Measurements from ENCODE around the gene MS4A12.

DNA sequence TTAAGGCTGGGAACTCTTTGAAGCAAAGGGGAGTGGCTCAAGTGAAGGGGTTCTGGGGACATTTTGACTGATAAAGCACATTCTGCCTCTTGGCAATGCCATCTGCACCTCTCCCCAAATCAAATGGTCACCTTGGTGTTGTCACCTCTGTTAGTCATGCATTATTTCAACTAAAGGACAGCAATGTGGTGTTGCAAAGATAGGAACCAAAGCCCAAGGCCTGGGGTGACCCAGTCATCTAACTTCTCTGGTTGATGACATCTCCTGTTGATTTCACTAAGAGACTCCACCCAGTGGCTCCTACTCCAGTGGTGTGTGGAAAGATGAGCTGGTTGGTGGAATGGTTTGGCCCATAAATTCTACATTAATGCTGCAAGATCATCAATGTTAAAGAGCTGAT lies 44.7 kb upstream of the MS4A12 start:
- TF ChIP-seq, protein P1, sequence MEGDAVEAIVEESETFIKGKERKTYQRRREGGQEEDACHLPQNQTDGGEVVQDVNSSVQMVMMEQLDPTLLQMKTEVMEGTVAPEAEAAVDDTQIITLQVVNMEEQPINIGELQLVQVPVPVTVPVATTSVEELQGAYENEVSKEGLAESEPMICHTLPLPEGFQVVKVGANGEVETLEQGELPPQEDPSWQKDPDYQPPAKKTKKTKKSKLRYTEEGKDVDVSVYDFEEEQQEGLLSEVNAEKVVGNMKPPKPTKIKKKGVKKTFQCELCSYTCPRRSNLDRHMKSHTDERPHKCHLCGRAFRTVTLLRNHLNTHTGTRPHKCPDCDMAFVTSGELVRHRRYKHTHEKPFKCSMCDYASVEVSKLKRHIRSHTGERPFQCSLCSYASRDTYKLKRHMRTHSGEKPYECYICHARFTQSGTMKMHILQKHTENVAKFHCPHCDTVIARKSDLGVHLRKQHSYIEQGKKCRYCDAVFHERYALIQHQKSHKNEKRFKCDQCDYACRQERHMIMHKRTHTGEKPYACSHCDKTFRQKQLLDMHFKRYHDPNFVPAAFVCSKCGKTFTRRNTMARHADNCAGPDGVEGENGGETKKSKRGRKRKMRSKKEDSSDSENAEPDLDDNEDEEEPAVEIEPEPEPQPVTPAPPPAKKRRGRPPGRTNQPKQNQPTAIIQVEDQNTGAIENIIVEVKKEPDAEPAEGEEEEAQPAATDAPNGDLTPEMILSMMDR (IDR thresholded peaks at IDR 0.05) = no peak
- TF ChIP-seq BHLHE40 (IDR thresholded peaks at IDR 0.05; ENCODE audit: low read depth, low read length) (no peak), POLR2A (IDR thresholded peaks at IDR 0.05; ENCODE audit: low read length) (no peak), HOXA7 (CRISPR knock-in tag; IDR thresholded peaks at IDR 0.05) (no peak), JUN (IDR thresholded peaks at IDR 0.05) (no peak), TFCP2L1 (CRISPR knock-in tag; IDR thresholded peaks at IDR 0.05) (no peak)
- TF ChIP-seq, protein P2, sequence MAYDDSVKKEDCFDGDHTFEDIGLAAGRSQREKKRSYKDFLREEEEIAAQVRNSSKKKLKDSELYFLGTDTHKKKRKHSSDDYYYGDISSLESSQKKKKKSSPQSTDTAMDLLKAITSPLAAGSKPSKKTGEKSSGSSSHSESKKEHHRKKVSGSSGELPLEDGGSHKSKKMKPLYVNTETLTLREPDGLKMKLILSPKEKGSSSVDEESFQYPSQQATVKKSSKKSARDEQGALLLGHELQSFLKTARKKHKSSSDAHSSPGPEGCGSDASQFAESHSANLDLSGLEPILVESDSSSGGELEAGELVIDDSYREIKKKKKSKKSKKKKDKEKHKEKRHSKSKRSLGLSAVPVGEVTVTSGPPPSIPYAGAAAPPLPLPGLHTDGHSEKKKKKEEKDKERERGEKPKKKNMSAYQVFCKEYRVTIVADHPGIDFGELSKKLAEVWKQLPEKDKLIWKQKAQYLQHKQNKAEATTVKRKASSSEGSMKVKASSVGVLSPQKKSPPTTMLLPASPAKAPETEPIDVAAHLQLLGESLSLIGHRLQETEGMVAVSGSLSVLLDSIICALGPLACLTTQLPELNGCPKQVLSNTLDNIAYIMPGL (CRISPR knock-in tag; IDR thresholded peaks at IDR 0.05; ENCODE audit: borderline replicate concordance) = no peak
- TF ChIP-seq, protein P3, sequence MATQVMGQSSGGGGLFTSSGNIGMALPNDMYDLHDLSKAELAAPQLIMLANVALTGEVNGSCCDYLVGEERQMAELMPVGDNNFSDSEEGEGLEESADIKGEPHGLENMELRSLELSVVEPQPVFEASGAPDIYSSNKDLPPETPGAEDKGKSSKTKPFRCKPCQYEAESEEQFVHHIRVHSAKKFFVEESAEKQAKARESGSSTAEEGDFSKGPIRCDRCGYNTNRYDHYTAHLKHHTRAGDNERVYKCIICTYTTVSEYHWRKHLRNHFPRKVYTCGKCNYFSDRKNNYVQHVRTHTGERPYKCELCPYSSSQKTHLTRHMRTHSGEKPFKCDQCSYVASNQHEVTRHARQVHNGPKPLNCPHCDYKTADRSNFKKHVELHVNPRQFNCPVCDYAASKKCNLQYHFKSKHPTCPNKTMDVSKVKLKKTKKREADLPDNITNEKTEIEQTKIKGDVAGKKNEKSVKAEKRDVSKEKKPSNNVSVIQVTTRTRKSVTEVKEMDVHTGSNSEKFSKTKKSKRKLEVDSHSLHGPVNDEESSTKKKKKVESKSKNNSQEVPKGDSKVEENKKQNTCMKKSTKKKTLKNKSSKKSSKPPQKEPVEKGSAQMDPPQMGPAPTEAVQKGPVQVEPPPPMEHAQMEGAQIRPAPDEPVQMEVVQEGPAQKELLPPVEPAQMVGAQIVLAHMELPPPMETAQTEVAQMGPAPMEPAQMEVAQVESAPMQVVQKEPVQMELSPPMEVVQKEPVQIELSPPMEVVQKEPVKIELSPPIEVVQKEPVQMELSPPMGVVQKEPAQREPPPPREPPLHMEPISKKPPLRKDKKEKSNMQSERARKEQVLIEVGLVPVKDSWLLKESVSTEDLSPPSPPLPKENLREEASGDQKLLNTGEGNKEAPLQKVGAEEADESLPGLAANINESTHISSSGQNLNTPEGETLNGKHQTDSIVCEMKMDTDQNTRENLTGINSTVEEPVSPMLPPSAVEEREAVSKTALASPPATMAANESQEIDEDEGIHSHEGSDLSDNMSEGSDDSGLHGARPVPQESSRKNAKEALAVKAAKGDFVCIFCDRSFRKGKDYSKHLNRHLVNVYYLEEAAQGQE (IDR thresholded peaks at IDR 0.05) = no peak
